ENCODE results near the gene DOK5. TPM values are rescaled to one million over a fixed set of nuclear protein-coding genes. Genes with fewer than 3 reads are reported as not detected.

The DOK5 gene
- total and polyA plus RNA-seq, 2 donors (not counting 3 experiments of a cell fraction or from before 2014, with no cell fraction given), result 3.5 to 14.2 TPM

DNA sequence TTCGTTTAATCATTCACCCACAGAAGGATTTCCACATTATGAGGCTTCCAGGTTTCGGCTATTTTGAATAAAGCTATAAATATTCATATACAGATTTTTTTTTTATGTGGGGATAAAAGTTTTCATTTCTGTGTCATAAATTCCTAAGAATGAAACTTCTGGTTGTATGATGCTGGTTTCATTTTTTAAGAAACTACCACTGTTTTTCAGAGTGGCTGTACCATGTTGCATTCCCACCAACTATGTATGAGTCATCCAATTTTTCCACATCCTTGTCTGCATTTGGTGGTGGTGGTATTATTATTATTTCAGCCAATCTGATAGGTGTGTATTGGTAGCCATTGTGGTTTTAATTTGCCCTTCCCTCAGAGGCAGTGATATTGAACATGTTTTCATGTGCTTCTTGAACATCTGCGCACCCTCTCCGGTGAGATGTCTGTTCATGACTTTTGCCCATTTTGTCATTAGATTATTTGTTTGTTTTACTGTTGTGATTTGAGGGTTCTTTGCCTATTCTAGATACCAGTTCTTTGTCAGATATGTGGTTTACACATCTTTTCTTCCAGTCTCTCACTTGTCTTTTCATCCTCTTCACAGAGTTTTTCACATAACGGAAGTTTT lies 75.5 kb downstream of the DOK5 start:
- no TSS peak for BruUV-seq (replicated peaks)
- FAIRE-seq (no peak), DNase-seq (ENCODE audit: low read depth, low spot score) (no peak)
- Histone ChIP-seq H3K27me3 (ENCODE audit: control insufficient read depth in 2 of 2, insufficient read depth in 2 of 2, low read length in 2 of 2) (no peaks in the 10 kb centered on the region), H3K79me2 (ENCODE audit: control insufficient read depth, insufficient read depth, low read length) (no peaks in the 10 kb centered on the region), H3K27ac (ENCODE audit: insufficient read depth, low read depth, low read length) (no peak overlapping the region), H2AFZ (ENCODE audit: low read depth, low read length) (no peak overlapping the region), H3K4me1 (ENCODE audit: control insufficient read depth, extremely low read depth, insufficient read depth, low read length) (no peaks in the 10 kb centered on the region), H3K4me3 (replicated peaks in 1 of 3; ENCODE audit: insufficient read depth in 1 of 3, low read depth in 1 of 3, low read length in 3 of 3) (no peak overlapping the region), H3K9ac (replicated peaks; ENCODE audit: extremely low read depth, insufficient read depth, low read length) (no peak overlapping the region), H3K36me3 (ENCODE audit: control insufficient read depth in 2 of 2, extremely low read depth in 1 of 2, insufficient read depth in 2 of 2, low read length in 2 of 2) (no peaks in the 10 kb centered on the region), H3K9me3 (replicated peaks; ENCODE audit: control insufficient read depth, insufficient read depth, low read length) (no peaks in the 10 kb centered on the region), H3K4me2 (ENCODE audit: insufficient read depth, low read length) (no peak overlapping the region), H4K20me1 (replicated peaks; ENCODE audit: control insufficient read depth, extremely low read depth, insufficient read depth, low read length) (no peaks in the 10 kb centered on the region), H3K9me1 (replicated peaks; ENCODE audit: control insufficient read depth, extremely low read depth, insufficient read depth, low read length) (no peaks in the 10 kb centered on the region)
- dilution Hi-C loops (cut with MboI; ENCODE audit: extremely low pct_ligation_motif_present, low sequenced_read_pairs), result no loop called here
- CTCF ChIA-PET, result no interaction called here
- POLR2A ChIA-PET, result no interaction called here
- intact Hi-C loops (cut with micrococcal nuclease), result no loop called here
- TF ChIP-seq JUN (IDR thresholded peaks at IDR 0.05; ENCODE audit: borderline replicate concordance, insufficient read depth, insufficient read length, low read depth) (peak; percentile 9), POLR2AphosphoS5 (IDR thresholded peaks at IDR 0.05; ENCODE audit: insufficient read depth, low read depth, low read length) (no peak), FOS (IDR thresholded peaks at IDR 0.05; ENCODE audit: borderline replicate concordance, insufficient read depth, low read length) (no peak)

DNA sequence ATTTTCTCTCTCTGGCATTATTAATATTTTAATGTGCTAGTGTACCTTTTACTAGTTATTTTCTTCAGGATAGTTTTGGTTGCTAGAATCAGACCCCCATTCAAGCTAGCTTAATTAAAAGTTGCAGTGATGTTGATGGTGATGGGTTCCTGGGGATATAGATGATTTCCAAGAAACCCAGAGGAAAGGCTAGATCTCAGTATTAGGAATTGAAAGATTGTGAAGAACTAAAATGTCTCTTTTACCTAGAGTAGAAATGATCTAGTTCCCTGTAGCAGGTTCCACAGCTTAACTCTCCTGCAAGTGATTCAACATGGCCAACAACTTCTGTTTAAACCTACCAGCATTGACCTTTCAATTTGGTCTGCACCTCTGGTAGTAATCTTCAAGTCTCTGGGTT lies 78.6 kb downstream of the DOK5 start:
- TF ChIP-seq, protein P1, sequence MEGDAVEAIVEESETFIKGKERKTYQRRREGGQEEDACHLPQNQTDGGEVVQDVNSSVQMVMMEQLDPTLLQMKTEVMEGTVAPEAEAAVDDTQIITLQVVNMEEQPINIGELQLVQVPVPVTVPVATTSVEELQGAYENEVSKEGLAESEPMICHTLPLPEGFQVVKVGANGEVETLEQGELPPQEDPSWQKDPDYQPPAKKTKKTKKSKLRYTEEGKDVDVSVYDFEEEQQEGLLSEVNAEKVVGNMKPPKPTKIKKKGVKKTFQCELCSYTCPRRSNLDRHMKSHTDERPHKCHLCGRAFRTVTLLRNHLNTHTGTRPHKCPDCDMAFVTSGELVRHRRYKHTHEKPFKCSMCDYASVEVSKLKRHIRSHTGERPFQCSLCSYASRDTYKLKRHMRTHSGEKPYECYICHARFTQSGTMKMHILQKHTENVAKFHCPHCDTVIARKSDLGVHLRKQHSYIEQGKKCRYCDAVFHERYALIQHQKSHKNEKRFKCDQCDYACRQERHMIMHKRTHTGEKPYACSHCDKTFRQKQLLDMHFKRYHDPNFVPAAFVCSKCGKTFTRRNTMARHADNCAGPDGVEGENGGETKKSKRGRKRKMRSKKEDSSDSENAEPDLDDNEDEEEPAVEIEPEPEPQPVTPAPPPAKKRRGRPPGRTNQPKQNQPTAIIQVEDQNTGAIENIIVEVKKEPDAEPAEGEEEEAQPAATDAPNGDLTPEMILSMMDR (IDR thresholded peaks at IDR 0.05; ENCODE audit: extremely low read depth in 1 of 2, insufficient read depth in 1 of 2, low read depth in 1 of 2, low read length in 2 of 2), result no peak
- no peak for TF ChIP-seq EZH2 (IDR thresholded peaks at IDR 0.05; ENCODE audit: borderline replicate concordance, low read depth, low read length, severe bottlenecking)
- TF ChIP-seq POLR2AphosphoS5 (IDR thresholded peaks at IDR 0.05; ENCODE audit: insufficient read depth, low read depth, low read length), result no peak
- TF ChIP-seq FOS (IDR thresholded peaks at IDR 0.05; ENCODE audit: borderline replicate concordance, insufficient read depth, low read length), result no peak
- dilution Hi-C loops (cut with MboI; ENCODE audit: extremely low pct_ligation_motif_present, low sequenced_read_pairs) (no loop called here), intact Hi-C loops (cut with micrococcal nuclease) (no loop called here)

More for the DNA sequence above, 78.6 kb downstream of the DOK5 start:
- no peak overlapping the region for H3K9ac ChIP-seq (replicated peaks; ENCODE audit: extremely low read depth, insufficient read depth, low read length)
- no peak overlapping the region for H3K27ac ChIP-seq (ENCODE audit: insufficient read depth, low read depth, low read length)
- no peaks in the 10 kb centered on the region for H4K20me1 ChIP-seq (replicated peaks; ENCODE audit: control insufficient read depth, extremely low read depth, insufficient read depth, low read length)
- H3K4me3 ChIP-seq (replicated peaks in 1 of 3; ENCODE audit: insufficient read depth in 1 of 3, low read depth in 1 of 3, low read length in 3 of 3), result no peak overlapping the region
- DNase-seq (ENCODE audit: low read depth, low spot score) (no peak), FAIRE-seq (no peak)
- ChIA-PET CTCF (interaction anchor here (1.2 to 1.4 kb wide), 2 partner anchors 21 to 26 kb away, joined by 3 to 6 read pairs; no protein-coding TSS in a partner anchor), POLR2A (interaction anchor here (0.6 kb wide), 1 partner anchor 114 kb away, joined by 3 read pairs; no protein-coding TSS in a partner anchor)
- no peaks in the 10 kb centered on the region for H3K27me3 ChIP-seq (ENCODE audit: control insufficient read depth in 2 of 2, insufficient read depth in 2 of 2, low read length in 2 of 2)
- no peak overlapping the region for H3K4me2 ChIP-seq (ENCODE audit: insufficient read depth, low read length)
- H3K9me3 ChIP-seq (replicated peaks; ENCODE audit: control insufficient read depth, insufficient read depth, low read length), result no peaks in the 10 kb centered on the region
- BruUV-seq (replicated peaks), result no TSS peak
- H2AFZ ChIP-seq (ENCODE audit: low read depth, low read length), result no peak overlapping the region
- no peaks in the 10 kb centered on the region for H3K79me2 ChIP-seq (ENCODE audit: control insufficient read depth, insufficient read depth, low read length)
- H3K9me1 ChIP-seq (replicated peaks; ENCODE audit: control insufficient read depth, extremely low read depth, insufficient read depth, low read length), result no peaks in the 10 kb centered on the region
- peaks cover 18% of the 10 kb centered on the region for H3K4me1 ChIP-seq (ENCODE audit: control insufficient read depth, extremely low read depth, insufficient read depth, low read length)
- no peaks in the 10 kb centered on the region for H3K36me3 ChIP-seq (ENCODE audit: control insufficient read depth in 2 of 2, extremely low read depth in 1 of 2, insufficient read depth in 2 of 2, low read length in 2 of 2)
